ENCODE measurements around the gene CAPS. TPM values are rescaled to one million over a fixed set of nuclear protein-coding genes. Genes with fewer than 3 reads are reported as not detected.
A peak's percentile ranks its signal among the peaks of the same experiment; 100 is the strongest.

The CAPS gene
- total RNA-seq, 1 donor: 18.1 TPM

- Histone ChIP-seq H3K27me3 (ENCODE audit: insufficient read depth, low read length) (peaks cover 20% of the 10 kb centered on the region), H3K4me2 (ENCODE audit: insufficient read depth, low read length) (no peak overlapping the region), H3K4me1 (ENCODE audit: insufficient read depth, low read length) (peaks cover 4% of the 10 kb centered on the region), H3K79me2 (ENCODE audit: insufficient read depth, low read length) (peaks cover 21% of the 10 kb centered on the region), H2AFZ (ENCODE audit: low read length) (no peak overlapping the region), H3K36me3 (ENCODE audit: insufficient read depth, low read length) (peaks cover 4% of the 10 kb centered on the region), H3K9me3 (ENCODE audit: low read depth, low read length) (no peaks in the 10 kb centered on the region), H3K27ac (ENCODE audit: low read depth, low read length) (no peak overlapping the region), H3K4me3 (ENCODE audit: insufficient read depth, low read length) (no peak overlapping the region), H4K20me1 (ENCODE audit: insufficient read depth, low read length) (peaks cover 39% of the 10 kb centered on the region)
- peak; percentile 58 for DNase-seq (ENCODE audit: insufficient read length, low spot score, missing footprints)
- no peak for TF ChIP-seq CTCF (IDR thresholded peaks at IDR 0.05; ENCODE audit: extremely low read depth, low read depth, low read length)
Measured at GRCh38 chr19:5894704-5895349, 19.2 kb upstream of the CAPS start.

GRCh38 chr19:5895409-5895808 is 18.6 kb upstream of the CAPS start:
- H3K4me2 ChIP-seq (ENCODE audit: insufficient read depth, low read length): no peak overlapping the region
- DNase-seq (ENCODE audit: insufficient read length, low spot score, missing footprints): peak; percentile 44
- H3K27ac ChIP-seq (ENCODE audit: low read depth, low read length): no peak overlapping the region
- peaks cover 8% of the 10 kb centered on the region for H3K36me3 ChIP-seq (ENCODE audit: insufficient read depth, low read length)
- peaks cover 44% of the 10 kb centered on the region for H4K20me1 ChIP-seq (ENCODE audit: insufficient read depth, low read length)
- H3K9me3 ChIP-seq (ENCODE audit: low read depth, low read length): no peaks in the 10 kb centered on the region
- peaks cover 4% of the 10 kb centered on the region for H3K4me1 ChIP-seq (ENCODE audit: insufficient read depth, low read length)
- no peak overlapping the region for H2AFZ ChIP-seq (ENCODE audit: low read length)
- no peak overlapping the region for H3K4me3 ChIP-seq (ENCODE audit: insufficient read depth, low read length)
- H3K79me2 ChIP-seq (ENCODE audit: insufficient read depth, low read length): peaks cover 27% of the 10 kb centered on the region
- TF ChIP-seq CTCF (IDR thresholded peaks at IDR 0.05; ENCODE audit: extremely low read depth, low read depth, low read length): no peak
- H3K27me3 ChIP-seq (ENCODE audit: insufficient read depth, low read length): peaks cover 16% of the 10 kb centered on the region

GRCh38 chr19:5895890-5896289 is 18.2 kb upstream of the CAPS start:
- no peak overlapping the region for H3K27ac ChIP-seq (ENCODE audit: low read depth, low read length)
- no peaks in the 10 kb centered on the region for H3K9me3 ChIP-seq (ENCODE audit: low read depth, low read length)
- peaks cover 8% of the 10 kb centered on the region for H3K36me3 ChIP-seq (ENCODE audit: insufficient read depth, low read length)
- H4K20me1 ChIP-seq (ENCODE audit: insufficient read depth, low read length): peaks cover 45% of the 10 kb centered on the region
- H3K4me2 ChIP-seq (ENCODE audit: insufficient read depth, low read length): no peak overlapping the region
- DNase-seq (ENCODE audit: insufficient read length, low spot score, missing footprints): peak; percentile 10
- H2AFZ ChIP-seq (ENCODE audit: low read length): no peak overlapping the region
- peaks cover 30% of the 10 kb centered on the region for H3K79me2 ChIP-seq (ENCODE audit: insufficient read depth, low read length)
- TF ChIP-seq CTCF (IDR thresholded peaks at IDR 0.05; ENCODE audit: extremely low read depth, low read depth, low read length): no peak
- peaks cover 6% of the 10 kb centered on the region for H3K4me1 ChIP-seq (ENCODE audit: insufficient read depth, low read length)
- H3K4me3 ChIP-seq (ENCODE audit: insufficient read depth, low read length): no peak overlapping the region
- peaks cover 14% of the 10 kb centered on the region for H3K27me3 ChIP-seq (ENCODE audit: insufficient read depth, low read length)

- Histone ChIP-seq H3K36me3 (ENCODE audit: insufficient read depth, low read length) (peaks cover 8% of the 10 kb centered on the region), H3K27me3 (ENCODE audit: insufficient read depth, low read length) (peaks cover 8% of the 10 kb centered on the region), H3K79me2 (ENCODE audit: insufficient read depth, low read length) (peaks cover 36% of the 10 kb centered on the region), H4K20me1 (ENCODE audit: insufficient read depth, low read length) (peaks cover 51% of the 10 kb centered on the region), H3K27ac (ENCODE audit: low read depth, low read length) (no peak overlapping the region), H2AFZ (ENCODE audit: low read length) (no peak overlapping the region), H3K4me2 (ENCODE audit: insufficient read depth, low read length) (no peak overlapping the region), H3K4me1 (ENCODE audit: insufficient read depth, low read length) (peaks cover 11% of the 10 kb centered on the region), H3K9me3 (ENCODE audit: low read depth, low read length) (no peaks in the 10 kb centered on the region), H3K4me3 (ENCODE audit: insufficient read depth, low read length) (no peak overlapping the region)
- no peak for TF ChIP-seq CTCF (IDR thresholded peaks at IDR 0.05; ENCODE audit: extremely low read depth, low read depth, low read length)
- peak; percentile 66 for DNase-seq (ENCODE audit: insufficient read length, low spot score, missing footprints)
Measured at GRCh38 chr19:5896365-5897076, 17.5 kb upstream of the CAPS start.
